Measurements from ENCODE around the gene CAMTA1. TPM values are rescaled to one million over a fixed set of nuclear protein-coding genes. Genes with fewer than 3 reads are reported as not detected.
A peak's percentile ranks its signal among the peaks of the same experiment; 100 is the strongest.
"Not testable (repeated sequence)": the region's sequence is repeated elsewhere in the genome, so short reads cannot be mapped to it uniquely, and the experiment has no call there.

Gene CAMTA1
- total RNA-seq, 1 experiment from 2014 or later = 102 TPM

- Histone ChIP-seq H3K27me3 (ENCODE audit: control insufficient read depth, insufficient read depth, low read length) (no peaks in the 10 kb centered on the region), H3K36me3 (replicated peaks; ENCODE audit: control insufficient read depth, insufficient read depth, low read length) (no peaks in the 10 kb centered on the region), H3K4me3 (ENCODE audit: insufficient read depth, low read depth, low read length) (no peak overlapping the region)
- no peak for DNase-seq
Observed at GRCh38 chr1:7375329-7375728, 590.1 kb downstream of the CAMTA1 start.

- no peak overlapping the region for H3K4me3 ChIP-seq (ENCODE audit: insufficient read depth, low read depth, low read length)
- no peaks in the 10 kb centered on the region for H3K27me3 ChIP-seq (ENCODE audit: control insufficient read depth, insufficient read depth, low read length)
- H3K36me3 ChIP-seq (replicated peaks; ENCODE audit: control insufficient read depth, insufficient read depth, low read length) = no peaks in the 10 kb centered on the region
- no peak for DNase-seq
Observed at GRCh38 chr1:7375781-7376660, 590.8 kb downstream of the CAMTA1 start.

GRCh38 chr1:7376676-7377075, 591.4 kb downstream of the CAMTA1 start:
- Histone ChIP-seq H3K36me3 (replicated peaks; ENCODE audit: control insufficient read depth, insufficient read depth, low read length) (no peaks in the 10 kb centered on the region), H3K27me3 (ENCODE audit: control insufficient read depth, insufficient read depth, low read length) (no peaks in the 10 kb centered on the region), H3K4me3 (ENCODE audit: insufficient read depth, low read depth, low read length) (no peak overlapping the region)
- no peak for DNase-seq

GRCh38 chr1:7378346-7379130, 593.3 kb downstream of the CAMTA1 start:
- Histone ChIP-seq H3K36me3 (replicated peaks; ENCODE audit: control insufficient read depth, insufficient read depth, low read length) (no peaks in the 10 kb centered on the region), H3K4me3 (ENCODE audit: insufficient read depth, low read depth, low read length) (no peak overlapping the region), H3K27me3 (ENCODE audit: control insufficient read depth, insufficient read depth, low read length) (no peaks in the 10 kb centered on the region)
- DNase-seq = no peak

- peak; percentile 73 for DNase-seq
- Histone ChIP-seq H3K4me3 (ENCODE audit: insufficient read depth, low read depth, low read length) (0 out of 2 replicates have a peak overlapping the region, but pooled peaks have one; percentile 7), H3K36me3 (replicated peaks; ENCODE audit: control insufficient read depth, insufficient read depth, low read length) (no peaks in the 10 kb centered on the region), H3K27me3 (ENCODE audit: control insufficient read depth, insufficient read depth, low read length) (no peaks in the 10 kb centered on the region)
Observed at GRCh38 chr1:7379441-7379971, 594.3 kb downstream of the CAMTA1 start.

GRCh38 chr1:7380068-7380467, 594.8 kb downstream of the CAMTA1 start:
- H3K4me3 ChIP-seq (ENCODE audit: insufficient read depth, low read depth, low read length) = not testable (repeated sequence)

GRCh38 chr1:7380712-7381111, 595.5 kb downstream of the CAMTA1 start:
- H3K27me3 ChIP-seq (ENCODE audit: control insufficient read depth, insufficient read depth, low read length) = no peaks in the 10 kb centered on the region
- H3K36me3 ChIP-seq (replicated peaks; ENCODE audit: control insufficient read depth, insufficient read depth, low read length) = no peaks in the 10 kb centered on the region
- no peak overlapping the region for H3K4me3 ChIP-seq (ENCODE audit: insufficient read depth, low read depth, low read length)
- DNase-seq = no peak

More at GRCh38 chr1:7380068-7380467, 594.8 kb downstream of the CAMTA1 start:
- H3K36me3 ChIP-seq (replicated peaks; ENCODE audit: control insufficient read depth, insufficient read depth, low read length); H3K27me3 ChIP-seq (ENCODE audit: control insufficient read depth, insufficient read depth, low read length); DNase-seq: not testable (repeated sequence)

GRCh38 chr1:7381729-7382128, 596.5 kb downstream of the CAMTA1 start:
- H3K36me3 ChIP-seq (replicated peaks; ENCODE audit: control insufficient read depth, insufficient read depth, low read length); H3K27me3 ChIP-seq (ENCODE audit: control insufficient read depth, insufficient read depth, low read length); H3K4me3 ChIP-seq (ENCODE audit: insufficient read depth, low read depth, low read length); DNase-seq: not testable (repeated sequence)

- Histone ChIP-seq H3K36me3 (replicated peaks; ENCODE audit: control insufficient read depth, insufficient read depth, low read length) (no peaks in the 10 kb centered on the region), H3K27me3 (ENCODE audit: control insufficient read depth, insufficient read depth, low read length) (no peaks in the 10 kb centered on the region), H3K4me3 (ENCODE audit: insufficient read depth, low read depth, low read length) (no peak overlapping the region)
- no peak for DNase-seq
Observed at GRCh38 chr1:7382971-7383370, 597.7 kb downstream of the CAMTA1 start.

- no peaks in the 10 kb centered on the region for H3K27me3 ChIP-seq (ENCODE audit: control insufficient read depth, insufficient read depth, low read length)
- DNase-seq = no peak
- H3K36me3 ChIP-seq (replicated peaks; ENCODE audit: control insufficient read depth, insufficient read depth, low read length) = no peaks in the 10 kb centered on the region
- H3K4me3 ChIP-seq (ENCODE audit: insufficient read depth, low read depth, low read length) = no peak overlapping the region
Observed at GRCh38 chr1:7383671-7384520, 598.6 kb downstream of the CAMTA1 start.

- Histone ChIP-seq H3K27me3 (ENCODE audit: control insufficient read depth, insufficient read depth, low read length) (no peaks in the 10 kb centered on the region), H3K4me3 (ENCODE audit: insufficient read depth, low read depth, low read length) (no peak overlapping the region), H3K36me3 (replicated peaks; ENCODE audit: control insufficient read depth, insufficient read depth, low read length) (no peaks in the 10 kb centered on the region)
- DNase-seq = peak; percentile 34
Observed at GRCh38 chr1:7384679-7385078, 599.4 kb downstream of the CAMTA1 start.

- DNase-seq = peak; percentile 30
- Histone ChIP-seq H3K27me3 (ENCODE audit: control insufficient read depth, insufficient read depth, low read length) (no peaks in the 10 kb centered on the region), H3K4me3 (ENCODE audit: insufficient read depth, low read depth, low read length) (no peak overlapping the region), H3K36me3 (replicated peaks; ENCODE audit: control insufficient read depth, insufficient read depth, low read length) (no peaks in the 10 kb centered on the region)
Observed at GRCh38 chr1:7385471-7386225, 600.4 kb downstream of the CAMTA1 start.

GRCh38 chr1:7386226-7387052, 601.2 kb downstream of the CAMTA1 start:
- peak; percentile 22 for DNase-seq
- Histone ChIP-seq H3K4me3 (ENCODE audit: insufficient read depth, low read depth, low read length) (no peak overlapping the region), H3K36me3 (replicated peaks; ENCODE audit: control insufficient read depth, insufficient read depth, low read length) (no peaks in the 10 kb centered on the region), H3K27me3 (ENCODE audit: control insufficient read depth, insufficient read depth, low read length) (no peaks in the 10 kb centered on the region)
